NCI-H2227 (cell line): ENCODE results near the gene SERPINA12.
"Not testable (repeated sequence)": the region's sequence is repeated elsewhere in the genome, so short reads cannot be mapped to it uniquely, and the experiment has no call there.

ENCODE experiments used
- DNase-seq: peaks from one replicate; lab custom pipeline; 2025; ENCODE audit not compliant: unreplicated experiment; lab: John Stamatoyannopoulos, UW

The SERPINA12 gene

DNA sequence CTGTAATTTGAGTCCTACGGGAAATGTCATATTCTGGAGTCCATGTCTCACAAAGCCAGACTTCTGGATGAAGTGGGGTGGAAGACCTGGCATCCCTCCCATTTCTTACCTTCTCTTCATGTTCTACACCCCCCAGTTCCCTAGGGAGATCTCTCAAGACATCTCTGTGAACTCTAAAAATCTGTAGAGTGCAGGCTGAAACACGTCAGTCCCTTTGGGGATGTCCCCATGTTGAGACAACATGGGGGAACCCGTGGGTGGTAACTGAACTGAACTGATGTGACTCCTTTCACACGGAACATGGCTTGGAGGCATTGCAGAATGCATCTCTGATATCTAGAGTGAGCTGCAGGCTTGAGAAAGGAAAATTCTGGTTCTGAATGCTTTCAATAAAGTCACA lies 15.2 kb downstream of the SERPINA12 start:
- DNase-seq: no peak

DNA sequence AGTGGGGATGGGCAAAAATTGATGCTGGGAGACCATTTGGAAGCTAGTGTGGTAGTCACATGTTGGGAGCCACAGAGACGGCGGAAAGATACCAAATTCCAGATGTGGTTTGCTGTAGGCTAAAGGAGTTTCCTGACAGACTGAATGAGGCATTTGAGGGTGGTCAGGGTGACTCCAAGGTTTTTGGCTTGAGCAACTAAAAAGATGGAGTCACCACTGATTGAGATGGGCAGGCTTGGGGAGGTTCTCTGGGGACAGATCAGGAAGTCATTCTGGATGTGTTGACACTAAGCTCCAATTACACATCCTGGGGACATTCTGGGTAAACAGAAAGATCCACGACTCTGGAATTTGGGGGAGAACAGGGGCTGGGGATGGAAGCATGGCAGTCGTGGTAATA lies 17.8 kb downstream of the SERPINA12 start:
- no peak for DNase-seq

DNA sequence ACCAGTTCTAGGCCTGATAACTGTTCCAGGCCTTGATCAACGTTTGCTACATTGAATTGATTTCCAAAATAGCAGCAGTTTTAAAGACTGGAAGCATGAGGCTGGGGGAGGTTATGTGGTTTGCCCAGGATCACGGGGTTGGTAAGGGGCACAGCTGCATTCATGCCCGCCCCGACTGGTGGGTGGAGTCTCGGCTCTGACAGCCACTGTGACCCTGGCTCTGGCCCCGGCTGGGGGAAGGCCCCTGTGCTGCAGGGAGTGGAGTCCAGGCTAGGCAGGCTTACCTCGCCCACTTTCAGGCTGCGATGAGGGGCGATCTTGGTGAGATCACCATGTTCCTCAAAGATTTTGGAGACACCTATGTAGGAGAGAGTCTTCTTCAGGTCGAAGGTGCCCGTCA lies 19.9 kb downstream of the SERPINA12 start:
- DNase-seq: no peak

DNA sequence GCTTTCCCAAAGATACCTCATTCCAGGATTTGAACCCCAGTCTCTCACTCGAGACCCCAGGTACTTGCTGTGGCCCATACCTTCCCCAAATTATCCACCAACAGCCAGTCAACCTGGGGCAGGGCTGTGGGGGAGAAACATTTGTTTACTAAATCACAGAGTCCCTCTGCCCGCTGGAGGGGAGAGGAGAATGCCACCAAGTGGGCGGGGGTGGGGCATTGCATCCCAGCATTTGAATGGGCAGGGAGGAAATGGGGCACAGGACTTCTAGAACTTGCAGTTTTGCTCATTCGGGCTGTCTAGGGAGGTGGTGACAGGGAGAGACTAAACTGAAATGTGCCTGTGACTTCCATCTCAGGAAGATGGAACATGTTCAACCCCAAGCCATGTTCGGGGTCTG lies 22.4 kb downstream of the SERPINA12 start:
- DNase-seq: no peak

DNA sequence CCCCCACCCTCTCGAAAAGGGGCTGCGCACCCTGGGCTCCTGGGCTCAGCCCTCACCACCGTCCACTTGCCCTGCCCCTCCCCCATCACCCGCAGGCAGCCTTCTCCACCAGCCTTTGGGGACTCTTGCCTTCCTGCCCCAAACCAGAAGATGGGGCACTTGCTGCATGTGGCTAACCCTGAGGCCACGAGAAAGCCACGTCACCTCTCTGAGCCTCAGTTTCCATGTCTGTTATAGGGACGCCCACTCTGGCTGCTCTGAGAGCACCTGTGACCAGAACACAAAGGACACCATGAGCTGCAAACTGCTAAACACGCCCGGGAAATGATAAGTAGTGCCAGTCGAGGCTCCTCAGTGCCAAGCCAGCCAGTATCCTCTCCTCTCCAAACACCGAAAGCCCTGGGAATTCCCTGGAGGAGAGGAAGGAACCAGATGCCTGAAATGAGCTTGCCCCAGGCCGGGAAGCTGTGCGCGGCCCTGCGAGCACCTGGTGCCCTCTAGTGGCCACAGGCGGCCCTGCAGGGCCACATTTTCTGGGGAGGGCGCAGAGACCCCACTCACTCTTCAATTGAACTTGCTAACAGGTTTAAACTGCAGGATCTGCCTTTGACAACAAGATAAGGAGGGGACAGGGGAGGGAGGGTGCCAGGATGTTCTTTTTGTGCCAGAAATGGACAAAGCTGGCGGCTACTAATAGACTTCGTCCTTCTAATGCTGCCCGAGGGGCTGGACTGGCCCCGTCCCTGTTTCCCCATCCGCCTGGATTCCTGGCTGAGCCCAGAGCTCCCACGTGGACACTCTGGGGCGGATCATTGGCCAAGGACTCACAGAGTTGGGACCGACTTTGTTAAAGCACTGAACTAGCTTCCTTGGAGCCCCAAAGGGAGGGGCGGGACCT lies 23.1 kb downstream of the SERPINA12 start:
- peak; percentile 66 for DNase-seq

DNA sequence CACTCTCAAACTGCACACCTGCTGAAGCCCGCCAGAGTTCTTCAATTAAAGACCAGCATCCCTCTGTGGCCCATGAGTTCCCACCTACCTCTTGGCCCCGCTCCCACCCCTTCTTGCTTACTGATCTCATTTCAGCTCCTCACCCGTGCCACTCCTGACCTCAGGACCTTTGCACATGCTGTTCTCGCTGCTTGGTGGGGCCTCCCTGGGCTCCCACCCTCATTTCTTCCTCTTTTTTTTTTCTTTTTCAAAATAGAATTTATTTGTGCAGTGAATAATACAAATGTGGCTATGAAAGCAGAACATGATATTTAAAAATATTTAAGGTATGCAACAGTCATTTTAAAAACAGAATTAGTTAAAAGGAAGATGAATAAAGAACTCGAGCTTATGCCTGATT lies 24.8 kb downstream of the SERPINA12 start:
- DNase-seq: no peak

DNA sequence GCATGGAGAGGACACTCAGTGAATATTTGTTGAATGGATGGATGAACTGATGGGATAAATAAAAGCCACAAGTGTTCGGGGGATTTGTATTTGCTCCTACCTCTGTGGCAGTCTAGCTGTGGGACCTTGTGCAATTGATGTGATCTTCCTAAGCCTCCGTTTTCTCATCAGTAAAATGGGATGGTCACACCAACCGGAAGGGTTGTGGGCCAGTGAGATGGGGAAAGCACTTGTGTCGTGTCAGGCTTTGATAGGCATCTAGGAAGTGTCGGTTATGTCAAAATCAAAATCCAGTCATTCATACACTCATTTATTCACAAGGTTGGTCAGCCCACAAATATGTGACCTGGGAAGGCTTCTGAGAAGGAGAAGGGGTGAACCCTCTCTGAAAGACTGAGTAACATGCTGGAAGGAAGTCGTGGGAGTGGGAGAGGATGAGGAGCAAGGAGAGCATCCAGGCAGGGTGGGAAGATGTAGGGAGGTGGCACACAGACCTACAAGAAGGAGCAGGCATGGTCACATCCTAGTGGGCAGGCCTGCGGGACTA lies 25.5 kb downstream of the SERPINA12 start:
- DNase-seq: no peak

DNA sequence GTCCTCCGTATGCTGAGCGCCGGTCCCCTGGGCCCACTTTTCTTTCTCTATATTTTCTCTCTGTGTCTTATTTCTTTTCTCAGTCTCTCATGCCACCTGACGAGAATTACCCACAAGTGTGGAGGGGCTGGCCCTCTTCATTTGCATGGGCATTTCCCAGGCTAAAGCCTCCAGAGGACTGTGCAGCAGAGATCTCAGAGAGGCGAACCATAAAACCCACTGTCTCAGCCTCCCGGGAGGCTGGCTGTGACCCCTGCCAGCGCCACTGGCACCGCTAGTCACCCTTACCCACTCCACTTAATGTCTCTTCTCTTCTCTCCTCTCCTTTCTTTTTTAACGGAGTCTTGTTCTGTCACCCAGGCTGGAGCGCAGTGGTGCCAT lies 26.2 kb downstream of the SERPINA12 start:
- DNase-seq: no peak

DNA sequence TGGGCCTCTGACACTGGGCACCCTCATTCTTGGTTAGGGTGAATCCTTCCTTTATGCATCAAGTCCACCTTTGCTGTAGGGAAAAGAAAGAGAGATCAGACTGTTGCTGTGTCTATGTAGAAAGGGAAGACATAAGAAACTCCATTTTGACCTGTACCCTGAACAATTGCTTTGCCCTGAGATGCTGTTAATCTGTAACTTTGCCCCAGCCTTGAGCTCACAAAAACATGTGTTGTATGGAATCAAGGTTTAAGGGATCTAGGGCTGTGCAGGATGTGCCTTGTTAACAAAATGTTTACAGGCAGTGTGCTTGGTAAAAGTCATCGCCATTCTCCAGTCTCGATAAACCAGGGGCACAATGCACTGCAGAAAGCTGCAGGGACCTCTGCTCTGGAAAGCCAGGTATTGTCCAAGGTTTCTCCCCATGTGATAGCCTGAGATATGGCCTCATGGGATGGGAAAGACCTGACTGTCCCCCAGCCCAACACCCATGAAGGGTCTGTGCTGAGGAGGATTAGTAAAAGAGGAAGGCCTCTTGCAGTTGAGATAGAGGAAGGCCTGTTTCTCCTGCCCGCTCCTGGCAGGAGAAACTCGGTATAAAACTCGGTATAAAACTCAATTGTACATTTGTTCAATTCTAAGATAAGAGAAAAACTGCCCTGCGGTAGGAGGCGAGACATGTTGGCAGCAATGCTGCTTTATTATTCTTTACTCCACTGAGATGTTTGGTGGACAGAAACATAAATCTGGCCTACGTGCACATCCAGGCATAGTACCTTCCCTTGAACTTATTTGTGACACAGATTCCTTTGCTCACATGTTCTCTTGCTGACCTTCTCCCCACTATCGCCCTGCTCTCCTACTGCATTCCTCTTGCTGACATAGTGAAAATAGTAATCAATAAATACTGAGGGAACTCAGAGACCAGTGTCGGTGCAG lies 26.9 kb downstream of the SERPINA12 start:
- not testable (repeated sequence) for DNase-seq

DNA sequence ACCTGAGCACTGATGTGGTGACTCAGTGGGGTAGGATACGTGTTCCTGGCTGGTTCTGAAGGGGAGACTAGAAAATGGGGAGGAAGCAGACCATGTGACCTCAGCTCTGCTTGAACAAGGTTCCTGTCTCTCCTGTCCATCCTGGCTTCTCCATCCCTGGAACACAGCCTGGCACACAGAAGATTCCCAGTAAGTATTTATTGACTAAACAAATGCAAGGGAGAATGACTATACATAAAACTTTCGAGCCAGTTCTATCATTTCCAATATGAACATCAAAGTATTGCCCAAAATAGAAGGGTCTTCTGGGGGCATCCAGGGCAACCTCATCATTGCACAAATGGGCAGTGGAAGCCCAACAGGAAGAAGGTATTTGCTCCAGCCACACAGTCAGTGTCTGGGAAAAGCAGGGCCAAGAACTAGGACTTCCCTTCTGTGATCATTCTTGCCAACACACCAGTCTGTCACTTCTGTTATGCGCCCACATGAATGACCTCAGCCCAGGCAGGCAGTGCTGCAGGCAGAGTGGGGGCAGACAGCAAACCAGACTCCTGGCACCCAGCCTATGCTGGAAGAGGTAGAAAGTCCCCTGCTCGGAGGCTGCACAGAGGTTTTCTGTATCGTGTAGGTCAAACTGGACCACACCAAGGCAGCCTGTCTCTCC lies 27.7 kb downstream of the SERPINA12 start:
- no peak for DNase-seq

DNA sequence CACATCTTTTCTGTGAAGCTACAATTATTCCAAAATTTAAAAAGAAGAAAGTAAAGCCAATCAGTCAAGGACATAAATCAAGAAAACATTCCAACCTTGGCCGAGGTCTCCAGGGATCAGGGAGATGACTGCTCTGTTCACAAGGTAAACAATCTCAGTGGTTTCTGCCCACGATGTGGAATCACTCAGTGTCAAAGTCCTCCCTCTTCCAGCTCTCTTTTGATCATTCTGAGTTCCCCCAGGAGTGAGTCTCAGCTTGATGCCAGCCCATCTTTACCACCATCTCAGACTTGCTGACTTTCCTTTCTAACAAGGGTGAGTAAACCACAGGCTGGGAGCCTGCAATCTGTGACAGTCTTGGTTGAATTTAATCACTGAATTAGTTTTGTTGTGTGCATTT lies 28.5 kb downstream of the SERPINA12 start:
- no peak for DNase-seq

DNA sequence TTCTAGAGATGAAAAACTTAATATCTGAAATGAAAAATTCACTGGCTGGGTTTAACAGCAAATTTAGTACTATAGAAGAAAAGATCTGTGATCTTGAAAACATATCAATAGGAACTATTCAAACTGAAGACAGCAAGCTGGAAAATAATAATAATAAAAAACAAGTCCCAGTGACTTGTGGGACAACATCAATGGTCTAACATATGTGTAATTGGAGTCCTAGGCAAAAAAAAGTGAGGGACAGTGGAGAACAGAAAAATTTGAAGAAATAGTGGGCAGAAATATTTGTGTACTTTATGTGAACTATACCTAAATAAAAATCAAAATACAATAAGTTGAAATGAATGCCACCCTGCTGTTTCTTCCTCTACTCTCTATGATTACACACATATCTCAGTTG lies 30.8 kb downstream of the SERPINA12 start:
- DNase-seq: no peak

DNA sequence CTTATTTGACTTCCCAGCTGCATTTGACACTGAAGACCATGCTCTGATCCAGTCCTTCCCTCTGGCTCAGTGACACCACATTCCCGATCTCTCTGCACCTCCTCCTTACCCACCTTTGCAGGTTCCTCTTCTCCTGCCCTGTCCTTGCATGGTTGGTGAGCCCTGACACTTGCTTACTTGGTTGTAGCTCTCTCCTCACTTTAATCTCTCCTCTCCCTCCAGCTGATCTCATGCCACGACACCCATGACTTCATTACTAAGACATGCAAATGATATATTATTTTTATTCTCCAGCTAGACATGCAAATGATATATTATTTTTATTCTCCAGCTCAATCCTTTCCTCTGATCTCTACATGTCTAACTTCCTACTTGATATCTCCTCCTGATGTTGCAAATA lies 33.2 kb downstream of the SERPINA12 start, which contains the start of gene SERPINA9:
TSS of gene SERPINA9 (minus strand) at position 175 of the 400 bp plus-strand sequence. CDS start 6,357 bp downstream, outside the sequence.
- no peak for DNase-seq

DNA sequence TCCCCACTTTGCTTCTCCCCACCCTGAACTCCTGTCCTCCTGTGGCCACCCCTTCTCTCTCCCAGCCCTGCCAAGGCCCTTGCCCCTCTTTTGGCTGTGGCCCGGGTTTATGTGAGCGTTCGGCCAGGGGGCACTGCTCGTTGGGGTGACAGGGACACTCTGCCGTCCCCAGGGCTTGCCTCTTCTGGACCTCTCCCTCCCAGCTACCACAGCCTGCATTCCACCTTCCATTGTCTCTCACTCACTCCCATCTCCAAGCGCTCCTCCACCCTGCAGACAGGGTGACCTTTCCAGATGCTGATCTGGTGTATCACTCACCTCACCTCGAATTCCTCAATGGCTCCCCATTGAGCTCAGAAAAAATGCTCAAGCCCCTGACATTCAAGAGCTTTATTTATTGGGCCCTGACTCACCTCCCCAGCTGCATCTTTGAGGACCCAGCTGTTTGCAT lies 34.7 kb downstream of the SERPINA12 start:
- no peak for DNase-seq

DNA sequence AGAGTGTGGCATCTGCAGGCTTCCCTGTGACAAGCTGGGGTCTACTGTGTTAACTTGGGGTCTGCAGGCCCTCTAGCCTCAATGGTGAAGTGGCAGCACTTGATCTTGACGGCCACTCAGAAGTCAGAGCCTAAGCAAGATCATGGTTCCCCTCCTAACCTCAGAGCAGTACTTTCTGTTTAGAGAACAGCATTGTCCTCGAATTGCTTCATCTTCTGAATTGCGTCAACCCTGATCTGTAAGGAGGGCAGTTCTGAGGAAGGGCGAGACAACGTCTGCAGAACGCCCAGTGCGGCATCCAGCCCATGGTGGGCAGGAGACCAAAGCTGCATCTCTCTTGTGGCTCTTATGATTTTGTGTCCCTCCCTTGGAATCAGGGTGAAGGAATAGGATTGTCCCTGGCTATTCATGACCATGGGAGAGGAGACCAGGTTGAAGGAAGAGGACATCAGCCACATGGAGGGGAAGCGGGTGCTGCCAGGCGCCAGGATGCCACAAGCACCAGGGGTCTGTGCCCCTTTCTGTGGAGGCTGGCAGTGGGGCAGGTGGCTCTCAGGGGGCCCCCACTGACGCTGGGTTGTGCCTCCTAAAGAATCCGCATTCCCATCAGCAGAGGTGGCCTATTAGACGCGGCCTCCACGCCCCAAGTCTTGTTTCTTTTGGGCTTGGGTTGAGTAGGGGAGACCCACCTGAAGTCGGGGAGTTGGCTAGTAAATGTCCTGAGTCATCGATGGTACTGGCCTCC lies 35.4 kb downstream of the SERPINA12 start:
- DNase-seq: no peak

DNA sequence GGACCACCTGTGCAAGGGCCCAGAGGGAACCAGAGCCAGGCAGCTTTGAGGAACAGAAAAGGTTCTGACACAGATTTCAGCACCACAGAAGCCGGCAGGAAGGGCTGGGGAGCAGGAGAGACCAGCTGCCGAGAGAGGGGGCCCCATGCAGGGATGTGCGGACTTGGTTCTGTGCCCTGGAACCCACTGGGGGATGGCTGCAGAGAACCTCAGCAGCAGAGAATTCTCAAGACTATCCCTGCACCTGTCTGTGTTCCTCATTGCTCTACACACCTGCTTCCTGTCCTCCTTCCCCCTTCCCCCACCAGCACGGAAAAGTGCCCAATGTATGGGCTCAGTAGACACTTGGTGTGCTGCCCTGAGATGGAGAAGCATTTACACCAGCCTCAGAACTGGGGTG lies 36.4 kb downstream of the SERPINA12 start:
- DNase-seq: no peak

DNA sequence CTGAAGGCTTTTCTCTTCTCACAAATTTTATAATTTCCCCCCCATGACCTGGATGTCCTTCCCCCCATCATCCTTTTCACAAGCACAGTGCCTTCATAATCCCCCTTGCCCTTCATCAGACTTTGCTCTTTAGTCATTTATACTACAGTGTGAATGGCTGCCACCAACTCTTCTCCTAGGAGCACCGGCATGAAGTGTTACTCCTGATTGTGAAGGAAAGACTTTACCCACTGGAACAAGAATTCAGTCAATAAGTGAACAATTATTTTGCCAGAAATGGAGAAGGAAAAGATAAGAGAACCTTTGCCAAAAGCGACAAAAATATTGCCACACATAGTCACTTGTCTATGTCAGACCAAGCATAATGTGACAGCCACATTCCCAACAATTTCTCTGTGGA lies 38.2 kb downstream of the SERPINA12 start:
- no peak for DNase-seq

DNA sequence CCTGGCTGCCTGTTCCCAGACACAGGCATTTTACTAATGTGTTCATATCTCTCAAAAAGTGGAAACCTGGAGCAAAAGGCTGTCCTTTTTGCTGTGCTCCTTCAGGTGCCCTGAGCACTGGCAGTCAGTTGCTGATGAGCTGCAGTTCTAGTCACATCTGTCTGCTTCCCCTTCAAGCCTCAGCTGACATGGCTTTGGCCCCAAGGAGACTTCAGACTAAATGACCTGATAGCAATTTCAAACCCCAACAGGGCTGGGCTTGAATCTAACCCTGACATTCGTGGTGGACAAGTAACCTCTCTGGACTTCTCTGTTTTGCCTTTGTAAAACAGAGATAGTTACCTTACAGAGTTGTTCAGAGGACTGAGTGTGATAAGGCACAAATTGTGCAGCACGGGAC lies 39.0 kb downstream of the SERPINA12 start:
- DNase-seq: no peak

DNA sequence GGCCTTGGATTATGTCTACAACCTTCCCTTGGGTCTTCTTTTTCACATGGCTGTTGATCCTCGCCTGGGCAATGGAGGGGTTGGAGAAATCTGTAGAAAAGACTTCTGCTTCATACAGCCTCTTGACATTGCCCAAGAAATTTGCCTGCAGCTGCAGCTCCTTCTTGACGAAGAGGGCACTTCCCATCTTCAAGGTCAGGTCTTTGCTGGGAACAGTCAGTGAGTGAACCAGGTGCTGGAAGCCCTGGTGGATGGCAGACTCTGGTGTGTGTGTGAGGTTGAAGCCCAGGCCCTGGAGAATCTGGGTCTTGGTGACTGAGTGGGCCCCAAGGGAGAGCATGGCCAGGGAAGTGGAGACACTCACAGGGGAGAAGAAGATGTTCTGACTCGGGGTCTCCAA lies 40.0 kb downstream of the SERPINA12 start:
- no peak for DNase-seq
